ENCODE measurements around the gene MOCOS. TPM values are rescaled to one million over a fixed set of nuclear protein-coding genes. Genes with fewer than 3 reads are reported as not detected.

MOCOS gene
- total RNA-seq, 3 donors from 2014 or later: 5.2 to 9.7 (median 9.1) TPM

- TF ChIP-seq CTCF (IDR thresholded peaks at IDR 0.05) (no peak), POLR2A (IDR thresholded peaks at IDR 0.05) (no peak), POLR2AphosphoS5 (IDR thresholded peaks at IDR 0.05) (no peak)
- no peak overlapping the region for H3K27ac ChIP-seq
- no peak for DNase-seq (ENCODE audit: low spot score in 2 of 2)
- no peaks in the 10 kb centered on the region for H3K36me3 ChIP-seq
- H3K4me1 ChIP-seq: no peaks in the 10 kb centered on the region
- intact Hi-C loops (cut with DNase I; ENCODE audit: low total_unique reads): no loop called here
- H3K4me3 ChIP-seq: no peak overlapping the region
- peaks cover 0 to 4% of the 10 kb centered on the region in 2 donors for H3K27me3 ChIP-seq
- H3K9me3 ChIP-seq: no peaks in the 10 kb centered on the region
Measured at GRCh38 chr18:36279001-36279400, 91.7 kb downstream of the MOCOS start.

GRCh38 chr18:36281936-36282335 lies 94.6 kb downstream of the MOCOS start:
- TF ChIP-seq POLR2A (IDR thresholded peaks at IDR 0.05): no peak
- TF ChIP-seq CTCF (IDR thresholded peaks at IDR 0.05): no peak
- TF ChIP-seq POLR2AphosphoS5 (IDR thresholded peaks at IDR 0.05): no peak
- Histone ChIP-seq H3K4me3 (no peak overlapping the region), H3K4me1 (no peaks in the 10 kb centered on the region), H3K36me3 (no peaks in the 10 kb centered on the region), H3K27ac (no peak overlapping the region), H3K9me3 (no peaks in the 10 kb centered on the region), H3K27me3 (peaks cover 0 to 4% of the 10 kb centered on the region in 2 donors)
- DNase-seq (ENCODE audit: low spot score in 2 of 2): no peak
- intact Hi-C loops (cut with DNase I; ENCODE audit: low total_unique reads): loop anchor here (10.0 kb wide), 1 partner anchor 267 kb away; no protein-coding TSS in a partner anchor

GRCh38 chr18:36283448-36283847 lies 96.2 kb downstream of the MOCOS start:
- no peak overlapping the region for H3K27ac ChIP-seq
- DNase-seq (ENCODE audit: low spot score in 2 of 2): no peak
- H3K9me3 ChIP-seq: no peaks in the 10 kb centered on the region
- no peaks in the 10 kb centered on the region for H3K4me1 ChIP-seq
- TF ChIP-seq POLR2A (IDR thresholded peaks at IDR 0.05) (no peak), CTCF (IDR thresholded peaks at IDR 0.05) (no peak), POLR2AphosphoS5 (IDR thresholded peaks at IDR 0.05) (no peak)
- H3K27me3 ChIP-seq: no peaks in the 10 kb centered on the region
- no peaks in the 10 kb centered on the region for H3K36me3 ChIP-seq
- H3K4me3 ChIP-seq: no peak overlapping the region
- intact Hi-C loops (cut with DNase I; ENCODE audit: low total_unique reads): loop anchor here (10.0 kb wide), 1 partner anchor 269 kb away; no protein-coding TSS in a partner anchor

- Histone ChIP-seq H3K27ac (no peak overlapping the region), H3K36me3 (no peaks in the 10 kb centered on the region), H3K4me1 (no peaks in the 10 kb centered on the region), H3K9me3 (peaks cover 0 to 6% of the 10 kb centered on the region in 2 donors), H3K4me3 (no peak overlapping the region), H3K27me3 (no peaks in the 10 kb centered on the region)
- DNase-seq (ENCODE audit: low spot score in 2 of 2): no peak
- TF ChIP-seq POLR2AphosphoS5 (IDR thresholded peaks at IDR 0.05): no peak
- TF ChIP-seq POLR2A (IDR thresholded peaks at IDR 0.05): no peak
- TF ChIP-seq CTCF (IDR thresholded peaks at IDR 0.05): no peak
- intact Hi-C loops (cut with DNase I; ENCODE audit: low total_unique reads): loop anchor here (10.0 kb wide), 1 partner anchor 269 kb away; no protein-coding TSS in a partner anchor
Measured at GRCh38 chr18:36284268-36284667, 97.0 kb downstream of the MOCOS start.

- Histone ChIP-seq H3K36me3 (no peaks in the 10 kb centered on the region), H3K27me3 (no peaks in the 10 kb centered on the region), H3K4me3 (no peak overlapping the region), H3K9me3 (peaks cover 0 to 6% of the 10 kb centered on the region in 2 donors), H3K4me1 (no peaks in the 10 kb centered on the region), H3K27ac (no peak overlapping the region)
- intact Hi-C loops (cut with DNase I; ENCODE audit: low total_unique reads): loop anchor here (5.0 to 10.0 kb wide), 2 partner anchors 192 to 270 kb away; no protein-coding TSS in a partner anchor
- TF ChIP-seq CTCF (IDR thresholded peaks at IDR 0.05): peak; percentile 84 to 92 (median 89)
- TF ChIP-seq POLR2A (IDR thresholded peaks at IDR 0.05): no peak
- no peak for DNase-seq (ENCODE audit: low spot score in 2 of 2)
Measured at GRCh38 chr18:36284671-36285295, 97.5 kb downstream of the MOCOS start.
